Ascending aorta (tissue), 2 donors: ENCODE results near the gene EXOC4. TPM values are rescaled to one million over a fixed set of nuclear protein-coding genes. Genes with fewer than 3 reads are reported as not detected.

Experiments used
- DNase-seq, 2 donors: peaks; one replicate each; pipeline ENCODE4 v3.0.0-alpha.2; 2019; ENCODE audit warnings: low spot score in 2 of 2
- H3K27ac ChIP-seq, 2 donors: fragments of 200-600 bp; sonication (generic); one replicate each; pipeline ENCODE4 v1.5.1; 2016 to 2017; ENCODE audit warnings: mild to moderate bottlenecking in 1 of 2
- H3K27me3 ChIP-seq: fragments of 200-600 bp; sonication (generic); one replicate; pipeline ENCODE4 v1.5.1; 2017
- H3K36me3 ChIP-seq, 2 donors: fragments of 200-600 bp; sonication (generic); one replicate each; pipeline ENCODE4 v1.5.1; 2016
- H3K4me1 ChIP-seq, 2 donors: fragments of 200-600 bp; sonication (generic); one replicate each; pipeline ENCODE4 v1.5.1; 2016 to 2017; ENCODE audit warnings: mild to moderate bottlenecking in 1 of 2
- H3K4me3 ChIP-seq, 2 donors: fragments of 200-600 bp; sonication (generic); one replicate each; pipeline ENCODE4 v1.5.1; 2016 to 2017; ENCODE audit warnings: mild to moderate bottlenecking in 1 of 2
- H3K9me3 ChIP-seq, 2 donors: fragments of 200-600 bp; sonication (generic); one replicate each; pipeline ENCODE4 v1.5.1; 2016
- intact Hi-C: fragments of 100-400 bp; cut with DNase I; formaldehyde crosslinking; loops from one replicate; pipeline ENCODE4 v1.15.1; 2023
- total RNA-seq: library from RNA; depleted of rRNA; stranded (reverse); fragments of >200 nt; gene quantifications from one replicate; pipeline ENCODE4 v1.1.0, GENCODE V29; 2016
- TF ChIP-seq, protein P1 (sequence below), 3 experiments: fragments of 200-600 bp in 2 of 3; fragments of 450-650 bp in 1 of 3; sonication (generic) in 2 of 3; IDR thresholded peaks; one replicate each; pipeline ENCODE4 v1.5.1; 2016 to 2019; ENCODE audit warnings: antibody characterized with exemption in 3 of 3, mild to moderate bottlenecking in 1 of 3, moderate library complexity in 1 of 3

Gene EXOC4
- total RNA-seq, 1 donor from 2014 or later, result 27.1 TPM

- H3K36me3 ChIP-seq, result no peaks in the 10 kb centered on the region
- no peaks in the 10 kb centered on the region for H3K9me3 ChIP-seq
- no peaks in the 10 kb centered on the region for H3K4me1 ChIP-seq
- no peaks in the 10 kb centered on the region for H3K27me3 ChIP-seq
- no peak overlapping the region for H3K27ac ChIP-seq
- intact Hi-C loops, result no loop called here
- H3K4me3 ChIP-seq, result no peak overlapping the region
- TF ChIP-seq, protein P1, sequence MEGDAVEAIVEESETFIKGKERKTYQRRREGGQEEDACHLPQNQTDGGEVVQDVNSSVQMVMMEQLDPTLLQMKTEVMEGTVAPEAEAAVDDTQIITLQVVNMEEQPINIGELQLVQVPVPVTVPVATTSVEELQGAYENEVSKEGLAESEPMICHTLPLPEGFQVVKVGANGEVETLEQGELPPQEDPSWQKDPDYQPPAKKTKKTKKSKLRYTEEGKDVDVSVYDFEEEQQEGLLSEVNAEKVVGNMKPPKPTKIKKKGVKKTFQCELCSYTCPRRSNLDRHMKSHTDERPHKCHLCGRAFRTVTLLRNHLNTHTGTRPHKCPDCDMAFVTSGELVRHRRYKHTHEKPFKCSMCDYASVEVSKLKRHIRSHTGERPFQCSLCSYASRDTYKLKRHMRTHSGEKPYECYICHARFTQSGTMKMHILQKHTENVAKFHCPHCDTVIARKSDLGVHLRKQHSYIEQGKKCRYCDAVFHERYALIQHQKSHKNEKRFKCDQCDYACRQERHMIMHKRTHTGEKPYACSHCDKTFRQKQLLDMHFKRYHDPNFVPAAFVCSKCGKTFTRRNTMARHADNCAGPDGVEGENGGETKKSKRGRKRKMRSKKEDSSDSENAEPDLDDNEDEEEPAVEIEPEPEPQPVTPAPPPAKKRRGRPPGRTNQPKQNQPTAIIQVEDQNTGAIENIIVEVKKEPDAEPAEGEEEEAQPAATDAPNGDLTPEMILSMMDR (IDR thresholded peaks at IDR 0.05), result peak in 2 of 3 experiments; percentile 44 to 56
- no peak for DNase-seq
These were observed 22.2 kb upstream of the EXOC4 start for GRCh38 chr7:133230591-133231194.

DNA sequence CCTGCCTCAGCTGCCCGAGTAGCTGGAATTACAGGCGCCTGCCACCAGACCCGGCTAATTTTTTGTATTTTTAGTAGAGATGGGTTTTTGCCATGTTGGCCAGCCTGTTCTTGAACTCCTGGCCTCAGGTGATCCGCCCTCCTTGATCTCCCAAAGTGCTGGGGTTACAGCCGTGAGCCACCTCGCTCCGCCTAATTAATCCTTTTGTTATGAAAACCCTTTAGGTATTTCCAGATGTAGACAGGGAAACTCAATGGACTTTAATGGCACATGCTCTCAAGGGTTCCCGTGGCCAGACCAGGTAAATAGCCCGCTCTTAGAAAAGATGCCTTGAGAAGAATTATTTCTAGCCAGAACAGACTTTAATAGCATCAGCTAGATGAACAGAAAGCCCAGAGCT, 19.7 kb upstream of the EXOC4 start:
- Histone ChIP-seq H3K36me3 (no peaks in the 10 kb centered on the region), H3K4me1 (no peaks in the 10 kb centered on the region), H3K27me3 (no peaks in the 10 kb centered on the region), H3K27ac (no peak overlapping the region), H3K4me3 (no peak overlapping the region), H3K9me3 (no peaks in the 10 kb centered on the region)
- DNase-seq, result no peak
- TF ChIP-seq, protein P1 (IDR thresholded peaks at IDR 0.05), result no peak
- intact Hi-C loops, result no loop called here

GRCh38 chr7:133234961-133235875, 17.7 kb upstream of the EXOC4 start:
- no peak for DNase-seq
- no peak overlapping the region for H3K27ac ChIP-seq
- H3K4me3 ChIP-seq, result no peak overlapping the region
- H3K4me1 ChIP-seq, result no peaks in the 10 kb centered on the region
- intact Hi-C loops, result no loop called here
- no peaks in the 10 kb centered on the region for H3K36me3 ChIP-seq
- H3K9me3 ChIP-seq, result no peaks in the 10 kb centered on the region
- TF ChIP-seq, protein P1 (IDR thresholded peaks at IDR 0.05), result no peak
- no peaks in the 10 kb centered on the region for H3K27me3 ChIP-seq

DNA sequence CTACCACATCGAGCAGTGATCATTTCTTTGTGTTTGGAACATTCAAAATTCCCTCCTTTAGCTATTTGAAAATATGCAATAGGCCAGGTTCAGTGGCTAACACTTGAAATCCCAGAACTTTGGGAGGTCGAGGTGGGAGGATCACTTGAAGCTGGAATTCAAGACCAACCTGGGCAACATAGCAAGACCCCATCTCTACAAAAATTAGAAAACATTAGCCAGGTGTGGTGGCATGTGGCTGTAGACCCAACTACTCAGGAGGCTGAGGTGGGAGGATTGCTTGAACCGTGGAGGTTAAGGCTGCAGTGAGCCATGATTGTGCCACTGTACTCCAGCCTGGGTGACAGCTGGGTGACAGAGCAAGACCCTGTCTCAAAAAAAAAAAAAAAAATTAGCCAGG, 15.3 kb upstream of the EXOC4 start:
- H3K36me3 ChIP-seq, result no peaks in the 10 kb centered on the region
- no peaks in the 10 kb centered on the region for H3K27me3 ChIP-seq
- no peak for DNase-seq
- H3K9me3 ChIP-seq, result no peaks in the 10 kb centered on the region
- H3K27ac ChIP-seq, result no peak overlapping the region
- TF ChIP-seq, protein P1 (IDR thresholded peaks at IDR 0.05), result no peak
- no peak overlapping the region for H3K4me3 ChIP-seq
- intact Hi-C loops, result no loop called here
- H3K4me1 ChIP-seq, result no peaks in the 10 kb centered on the region

- DNase-seq, result no peak
- Histone ChIP-seq H3K9me3 (no peaks in the 10 kb centered on the region), H3K27me3 (no peaks in the 10 kb centered on the region), H3K27ac (no peak overlapping the region), H3K36me3 (no peaks in the 10 kb centered on the region), H3K4me1 (no peaks in the 10 kb centered on the region), H3K4me3 (no peak overlapping the region)
- intact Hi-C loops, result no loop called here
- TF ChIP-seq, protein P1 (IDR thresholded peaks at IDR 0.05), result no peak
These were observed 12.6 kb upstream of the EXOC4 start for GRCh38 chr7:133240302-133240701.
